BLaER1 (cell line): Measurements from ENCODE around the gene FAM43A.

ENCODE experiments used
- H3K27ac ChIP-seq: shearing (Covaris generic); formaldehyde crosslinking; 2 replicates; pipeline ENCODE4 v1.8.1; 2022
- H3K27me3 ChIP-seq: shearing (Covaris generic); formaldehyde crosslinking; 2 replicates; pipeline ENCODE4 v1.8.1; 2022
- H3K36me3 ChIP-seq: shearing (Covaris generic); formaldehyde crosslinking; 2 replicates; pipeline ENCODE4 v1.8.1; 2022
- H3K4me1 ChIP-seq: shearing (Covaris generic); formaldehyde crosslinking; 2 replicates; pipeline ENCODE4 v1.8.1; 2022
- H3K4me2 ChIP-seq: shearing (Covaris generic); formaldehyde crosslinking; 2 replicates; pipeline ENCODE4 v1.8.1; 2022
- H3K4me3 ChIP-seq: shearing (Covaris generic); formaldehyde crosslinking; 2 replicates; pipeline ENCODE4 v1.8.1; 2022
- H3K9ac ChIP-seq: shearing (Covaris generic); formaldehyde crosslinking; 2 replicates; pipeline ENCODE4 v1.8.1; 2022
- H3K9me3 ChIP-seq: shearing (Covaris generic); formaldehyde crosslinking; 2 replicates; pipeline ENCODE4 v1.8.1; 2022
- H4K20me1 ChIP-seq: shearing (Covaris generic); formaldehyde crosslinking; 2 replicates; pipeline ENCODE4 v1.8.1; 2022
- Cebpa-rat ChIP-seq: shearing (Covaris generic); IDR thresholded peaks from 2 replicates; pipeline ENCODE4 v1.8.1; 2022

Gene FAM43A

DNA sequence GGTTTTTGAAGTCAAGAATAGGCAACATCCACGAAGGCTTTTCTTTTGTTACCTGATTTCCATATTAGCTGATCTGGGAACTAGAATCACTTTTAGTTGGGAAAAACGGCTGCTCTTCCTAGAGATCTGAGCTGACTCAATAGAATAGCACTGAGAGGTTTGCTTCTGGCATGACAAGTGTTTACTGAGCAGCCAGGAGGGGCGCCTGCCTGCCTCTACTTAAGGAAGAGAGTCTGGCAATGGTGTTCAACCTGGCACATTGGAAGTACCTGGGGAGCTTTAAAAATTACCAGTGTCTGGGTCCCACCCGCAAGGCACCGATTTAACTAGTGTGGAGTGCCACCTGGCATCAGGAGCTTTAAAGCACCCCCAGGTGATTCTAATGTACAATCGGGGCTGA lies 34.4 kb downstream of the FAM43A start:
- TF ChIP-seq Cebpa-rat, result no peak
- H3K4me2 ChIP-seq, result no peak overlapping the region

DNA sequence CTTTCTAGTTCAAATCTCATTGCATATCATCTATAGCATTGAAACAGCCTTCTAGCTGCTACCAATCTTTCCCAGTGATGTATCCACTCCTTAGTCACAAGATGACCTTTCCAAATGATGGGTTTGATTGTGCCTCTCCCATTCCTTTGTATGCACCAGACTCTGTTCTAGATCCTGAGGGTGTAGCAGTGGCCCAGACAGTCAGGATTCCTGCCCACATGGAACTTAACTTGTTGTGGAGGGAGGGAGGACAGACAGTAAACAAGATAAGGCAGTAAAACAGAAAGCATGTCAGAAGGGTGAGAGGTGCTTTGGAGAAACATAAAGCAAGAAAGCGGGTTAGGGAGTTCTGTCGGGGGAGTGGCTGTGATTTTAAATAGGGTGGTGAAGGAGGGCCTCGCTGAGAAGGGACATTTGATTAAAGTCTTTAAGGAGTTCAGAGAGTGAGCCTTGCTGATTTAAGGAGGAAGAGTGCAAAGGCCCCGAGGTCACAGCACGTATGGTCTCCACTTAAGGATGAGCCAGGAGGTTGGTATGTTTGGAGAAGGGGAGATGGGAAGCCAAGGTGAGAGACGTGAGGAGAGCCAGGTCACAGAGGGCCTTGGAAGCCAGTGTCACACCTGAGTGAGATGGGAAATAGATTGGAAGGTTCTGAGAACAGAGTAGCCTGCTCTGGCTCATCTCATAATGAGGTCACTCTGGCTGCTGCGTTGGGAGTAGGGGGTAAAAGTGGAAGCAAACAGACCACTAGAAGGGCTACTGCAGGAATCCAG lies 38.3 kb downstream of the FAM43A start:
- no peaks in the 10 kb centered on the region for H3K9me3 ChIP-seq
- no peaks in the 10 kb centered on the region for H3K36me3 ChIP-seq
- no peak for TF ChIP-seq Cebpa-rat
- H3K27ac ChIP-seq, result no peak overlapping the region
- no peaks in the 10 kb centered on the region for H3K27me3 ChIP-seq
- H3K4me3 ChIP-seq, result no peak overlapping the region
- H3K4me2 ChIP-seq, result no peak overlapping the region
- peaks cover 7% of the 10 kb centered on the region for H3K4me1 ChIP-seq
- H3K9ac ChIP-seq, result no peak overlapping the region
- no peaks in the 10 kb centered on the region for H4K20me1 ChIP-seq

More for the DNA sequence above, 34.4 kb downstream of the FAM43A start:
- Histone ChIP-seq H3K27ac (no peak overlapping the region), H3K9me3 (no peaks in the 10 kb centered on the region), H3K27me3 (no peaks in the 10 kb centered on the region), H3K9ac (no peak overlapping the region), H3K4me1 (peaks cover 7% of the 10 kb centered on the region; the same call in 1 of the 2 replicates), H3K36me3 (no peaks in the 10 kb centered on the region), H3K4me3 (no peak overlapping the region), H4K20me1 (no peaks in the 10 kb centered on the region)

DNA sequence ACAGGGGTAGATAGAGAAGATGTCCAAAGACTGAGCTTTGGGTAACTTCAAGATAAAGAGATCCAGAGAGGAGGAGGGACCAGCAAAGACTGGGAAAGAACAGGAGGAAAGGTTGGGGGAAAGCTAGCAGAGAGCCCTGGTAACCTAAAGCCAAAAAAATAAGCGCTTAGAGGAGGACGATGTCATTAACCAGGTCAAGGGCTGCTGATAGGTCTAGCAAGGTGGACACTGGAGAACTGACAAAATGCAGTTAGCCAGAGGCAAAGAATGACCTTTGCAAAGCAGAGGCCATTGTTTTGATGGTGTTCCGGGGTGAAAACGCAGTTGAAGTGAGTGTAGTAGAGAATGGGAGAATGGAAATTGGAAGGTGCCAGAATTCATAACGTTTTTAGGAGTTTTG lies 39.7 kb downstream of the FAM43A start:
- H3K36me3 ChIP-seq, result no peaks in the 10 kb centered on the region
- H3K4me1 ChIP-seq, result peaks cover 7% of the 10 kb centered on the region
- no peaks in the 10 kb centered on the region for H4K20me1 ChIP-seq
- TF ChIP-seq Cebpa-rat, result no peak
- no peak overlapping the region for H3K27ac ChIP-seq
- H3K27me3 ChIP-seq, result no peaks in the 10 kb centered on the region
- H3K4me3 ChIP-seq, result no peak overlapping the region
- H3K4me2 ChIP-seq, result no peak overlapping the region
- H3K9ac ChIP-seq, result no peak overlapping the region
- H3K9me3 ChIP-seq, result no peaks in the 10 kb centered on the region

DNA sequence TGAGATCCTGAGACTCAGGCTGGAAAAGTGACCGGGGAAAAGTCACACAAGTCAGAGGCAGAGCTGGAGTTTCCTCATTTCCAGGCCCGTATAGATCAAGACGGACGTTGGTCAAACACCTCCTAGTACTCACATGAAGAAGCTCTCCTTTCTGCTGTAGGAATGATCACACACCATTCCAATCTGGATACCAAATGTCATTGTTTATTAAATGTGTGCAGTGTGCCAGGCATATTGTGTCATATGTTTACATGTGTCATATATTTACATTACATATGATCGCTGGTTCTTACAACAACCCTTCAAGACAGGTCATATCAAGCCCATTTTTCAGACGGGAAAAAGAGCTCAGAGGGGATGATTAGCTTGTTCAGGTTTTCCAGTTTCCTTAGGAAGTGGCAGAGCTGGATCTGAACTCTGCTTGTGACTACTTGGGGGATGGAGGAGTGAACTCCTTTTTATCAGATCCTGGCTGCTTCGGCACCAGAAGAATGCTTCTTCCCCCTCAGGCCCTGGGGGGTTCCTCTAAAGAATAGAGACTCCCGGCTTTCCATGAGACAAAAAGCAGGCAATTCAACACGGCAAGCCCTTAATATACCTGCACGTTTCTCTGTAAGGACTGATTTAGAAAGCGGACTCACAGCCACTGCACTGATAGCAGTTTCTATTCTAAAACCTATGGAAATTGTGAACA lies 41.9 kb downstream of the FAM43A start:
- Histone ChIP-seq H3K4me1 (peaks cover 18% of the 10 kb centered on the region), H3K9ac (no peak overlapping the region), H3K36me3 (no peaks in the 10 kb centered on the region), H3K9me3 (no peaks in the 10 kb centered on the region), H3K4me3 (no peak overlapping the region), H3K27me3 (no peaks in the 10 kb centered on the region), H3K27ac (no peak overlapping the region), H4K20me1 (no peaks in the 10 kb centered on the region), H3K4me2 (no peak overlapping the region)
- no peak for TF ChIP-seq Cebpa-rat

DNA sequence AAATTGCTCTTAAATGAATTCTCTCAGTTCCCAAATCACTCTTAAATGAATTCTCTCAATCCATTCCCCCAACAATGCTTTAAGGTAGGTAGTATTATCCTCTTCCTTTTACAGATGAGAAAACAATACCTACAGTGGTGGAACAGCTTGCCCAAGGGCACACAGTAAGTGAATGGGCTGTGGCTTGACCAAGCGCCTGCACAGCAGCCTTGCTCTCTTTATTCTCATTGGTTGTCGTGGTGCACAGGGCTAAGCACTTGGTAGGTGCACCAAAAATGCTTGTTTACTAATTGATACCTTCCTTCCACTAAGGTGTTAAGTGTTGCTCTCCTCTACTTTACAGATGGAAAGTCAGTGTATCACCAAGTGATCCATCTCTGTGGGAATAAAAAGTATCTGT lies 43.3 kb downstream of the FAM43A start:
- Histone ChIP-seq H3K9ac (no peak overlapping the region), H3K9me3 (0 out of 2 replicates have a peak, but pooled peaks cover under 1% of the 10 kb centered on the region), H3K4me2 (no peak overlapping the region), H4K20me1 (no peaks in the 10 kb centered on the region), H3K4me1 (peaks cover 29% of the 10 kb centered on the region), H3K27ac (no peak overlapping the region), H3K36me3 (no peaks in the 10 kb centered on the region), H3K4me3 (no peak overlapping the region), H3K27me3 (no peaks in the 10 kb centered on the region)
- no peak for TF ChIP-seq Cebpa-rat

DNA sequence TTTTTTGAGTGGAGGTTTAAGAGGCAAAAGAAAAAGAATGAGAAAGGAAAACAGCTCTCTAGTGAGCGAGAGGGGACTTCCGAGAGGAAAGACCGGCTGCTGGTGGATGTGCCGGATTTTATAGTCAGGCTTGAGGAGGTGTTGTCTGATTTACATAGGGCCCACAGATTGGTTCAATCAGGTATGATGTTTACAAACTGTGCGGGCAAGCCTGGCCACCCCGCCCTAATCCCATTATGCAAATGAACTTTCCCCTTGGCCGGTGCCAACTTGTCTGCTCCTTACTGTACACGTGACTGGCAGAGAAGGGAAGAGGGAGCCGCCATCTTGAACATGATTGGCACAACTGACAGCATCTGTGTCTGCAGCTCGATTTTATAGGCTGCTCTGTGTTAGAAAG lies 44.7 kb downstream of the FAM43A start:
- Histone ChIP-seq H3K4me2 (no peak overlapping the region), H3K4me3 (no peak overlapping the region), H3K9me3 (peaks cover 14% of the 10 kb centered on the region), H3K27ac (no peak overlapping the region), H3K4me1 (peaks cover 29% of the 10 kb centered on the region), H3K27me3 (no peaks in the 10 kb centered on the region), H4K20me1 (no peaks in the 10 kb centered on the region), H3K36me3 (no peaks in the 10 kb centered on the region), H3K9ac (no peak overlapping the region)
- no peak for TF ChIP-seq Cebpa-rat

DNA sequence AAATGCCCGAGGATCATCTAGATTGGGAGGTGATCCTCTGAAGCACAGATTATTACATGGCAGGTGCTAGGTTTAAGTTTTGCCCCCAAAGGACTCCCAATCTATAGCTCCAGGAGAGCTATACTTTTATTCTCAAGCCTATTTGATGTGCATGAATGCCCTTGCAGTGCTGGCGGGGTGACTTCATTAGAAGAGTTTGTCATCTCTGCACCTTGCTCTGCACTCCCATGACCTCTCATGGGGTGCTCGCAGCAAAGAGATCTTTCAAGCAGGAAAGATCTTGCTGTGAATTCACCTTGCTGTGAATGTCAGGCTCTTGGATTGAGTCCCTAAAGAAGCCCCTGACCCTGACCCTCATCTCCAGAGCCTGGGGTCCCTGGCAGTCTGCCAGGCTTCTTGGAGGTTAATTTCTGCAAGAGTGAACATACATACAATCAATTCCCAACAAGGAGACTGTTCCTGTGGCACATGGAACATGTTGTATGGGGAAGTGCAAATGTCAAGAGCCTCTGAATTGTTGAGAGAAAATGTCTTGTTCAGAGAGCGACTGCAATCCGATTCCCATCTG lies 45.9 kb downstream of the FAM43A start:
- Histone ChIP-seq H3K4me1 (peaks cover 32% of the 10 kb centered on the region), H3K9ac (no peak overlapping the region), H3K9me3 (peaks cover 21% of the 10 kb centered on the region), H3K27me3 (no peaks in the 10 kb centered on the region), H3K36me3 (no peaks in the 10 kb centered on the region), H3K4me3 (no peak overlapping the region), H3K27ac (no peak overlapping the region), H3K4me2 (no peak overlapping the region), H4K20me1 (no peaks in the 10 kb centered on the region)
- TF ChIP-seq Cebpa-rat, result no peak

DNA sequence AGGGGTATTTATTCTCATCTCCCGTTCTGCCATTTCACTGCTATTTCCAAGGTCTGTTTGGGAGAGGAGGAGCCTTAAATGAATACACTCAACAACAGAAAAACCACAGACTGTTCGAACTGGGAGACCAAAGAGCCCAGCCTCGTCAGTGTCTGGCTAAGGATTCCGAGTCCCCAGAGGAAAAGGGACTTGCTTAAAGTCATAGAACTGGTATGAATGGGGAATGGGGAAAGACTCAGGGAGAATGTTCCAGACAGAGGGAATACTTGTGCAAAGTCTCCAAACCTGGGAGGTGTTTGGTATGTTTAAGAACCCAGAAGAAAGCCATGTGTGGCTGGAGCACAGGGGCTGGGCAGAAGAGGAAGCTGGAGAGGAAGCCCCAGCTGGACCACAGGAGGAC lies 46.9 kb downstream of the FAM43A start:
- Histone ChIP-seq H3K27ac (no peak overlapping the region; the same call in 1 of the 2 replicates), H3K9ac (no peak overlapping the region), H4K20me1 (no peaks in the 10 kb centered on the region), H3K4me1 (peaks cover 41% of the 10 kb centered on the region), H3K4me3 (no peak overlapping the region), H3K27me3 (no peaks in the 10 kb centered on the region), H3K9me3 (peaks cover 21% of the 10 kb centered on the region), H3K36me3 (no peaks in the 10 kb centered on the region), H3K4me2 (peak overlapping the region; percentile 58)
- TF ChIP-seq Cebpa-rat, result no peak

DNA sequence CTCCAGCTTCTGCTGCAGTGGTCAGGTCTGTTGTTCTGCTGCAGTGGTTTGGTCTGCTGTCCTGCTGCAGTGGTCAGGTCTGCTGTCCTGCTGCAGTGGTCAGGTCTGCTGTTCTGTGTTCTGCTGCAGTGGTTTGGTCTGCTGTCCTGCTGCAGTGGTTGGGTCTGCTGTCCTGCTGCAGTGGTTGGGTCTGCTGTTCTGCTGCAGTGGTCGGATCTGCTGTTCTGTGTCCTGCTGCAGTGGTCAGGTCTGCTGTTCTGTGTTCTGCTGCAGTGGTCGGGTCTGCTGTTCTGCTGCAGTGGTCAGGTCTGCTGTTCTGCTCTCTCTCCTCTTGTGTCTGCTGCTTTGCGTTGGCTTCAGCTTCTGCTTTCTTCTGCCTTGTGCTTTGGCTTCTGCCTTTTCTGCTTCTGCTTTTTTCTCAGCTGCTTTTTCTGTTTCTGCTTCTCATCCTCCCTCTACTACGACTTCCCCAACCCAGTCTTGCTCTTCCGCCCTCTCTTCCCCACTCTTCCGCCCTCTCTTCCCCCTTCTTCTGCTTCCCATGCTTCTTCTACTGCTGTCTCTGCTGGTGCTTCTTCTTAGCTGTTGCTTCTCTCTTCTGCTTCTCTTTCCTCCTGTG lies 50.7 kb downstream of the FAM43A start:
- peak overlapping the region; percentile 68 for H3K9ac ChIP-seq
- H3K4me3 ChIP-seq, result peak overlapping the region; percentile 51
- peaks cover 62% of the 10 kb centered on the region for H3K4me1 ChIP-seq
- H3K36me3 ChIP-seq, result no peaks in the 10 kb centered on the region
- H3K4me2 ChIP-seq, result peak overlapping the region; percentile 84
- H3K9me3 ChIP-seq, result peaks cover 21% of the 10 kb centered on the region
- peak overlapping the region; percentile 84 for H3K27ac ChIP-seq
- no peaks in the 10 kb centered on the region for H4K20me1 ChIP-seq
- no peaks in the 10 kb centered on the region for H3K27me3 ChIP-seq
- no peak for TF ChIP-seq Cebpa-rat
